OCI-LY3 (cell line): Measurements from ENCODE around the gene SPOCK1.

Source experiments
- CTCF ChIP-seq: fragments of 200-600, 300-600 bp; sonication (generic); IDR thresholded peaks from 2 replicates; pipeline ENCODE4 v1.5.1; 2014; ENCODE audit warnings: antibody characterized with exemption, low read length, low read depth
- EZH2phosphoT487 ChIP-seq: fragments of 200-600 bp; shearing (Covaris generic); IDR thresholded peaks from 2 replicates; pipeline ENCODE4 v1.6.1; 2018; ENCODE audit warnings: antibody characterized with exemption, mixed run types, low read depth

GRCh38 chr5:136979131-136979530 is 520.0 kb downstream of the SPOCK1 start:
- no peak for TF ChIP-seq CTCF
- TF ChIP-seq EZH2phosphoT487 = no peak
